ENCODE results near the gene PKM.
"Not testable (repeated sequence)": the region's sequence is repeated elsewhere in the genome, so short reads cannot be mapped to it uniquely, and the experiment has no call there.

DNA sequence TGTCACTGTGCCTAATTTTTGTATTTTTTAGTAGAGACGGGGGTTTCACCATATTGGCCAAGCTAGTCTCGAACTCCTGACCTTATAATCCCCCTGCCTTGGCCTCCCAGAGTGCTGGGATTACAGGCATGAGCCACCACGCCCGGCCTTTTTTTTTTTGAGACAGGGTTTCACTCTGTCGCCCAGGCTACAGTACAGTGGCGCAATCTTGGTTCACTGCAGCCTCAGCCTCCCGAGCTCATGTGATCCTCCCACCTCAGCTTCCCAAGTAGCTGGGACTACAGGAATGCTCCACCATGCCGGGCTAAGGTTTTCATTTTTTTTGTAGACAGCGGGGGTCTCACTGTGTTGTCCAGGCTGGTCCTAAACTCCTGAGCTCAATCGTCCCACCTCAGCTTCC lies 59.0 kb downstream of the PKM start:
- TF ChIP-seq POLR2AphosphoS5 (IDR thresholded peaks at IDR 0.05); EP300 (IDR thresholded peaks at IDR 0.05; ENCODE audit: low read depth): not testable (repeated sequence)
- TF ChIP-seq, protein P1, sequence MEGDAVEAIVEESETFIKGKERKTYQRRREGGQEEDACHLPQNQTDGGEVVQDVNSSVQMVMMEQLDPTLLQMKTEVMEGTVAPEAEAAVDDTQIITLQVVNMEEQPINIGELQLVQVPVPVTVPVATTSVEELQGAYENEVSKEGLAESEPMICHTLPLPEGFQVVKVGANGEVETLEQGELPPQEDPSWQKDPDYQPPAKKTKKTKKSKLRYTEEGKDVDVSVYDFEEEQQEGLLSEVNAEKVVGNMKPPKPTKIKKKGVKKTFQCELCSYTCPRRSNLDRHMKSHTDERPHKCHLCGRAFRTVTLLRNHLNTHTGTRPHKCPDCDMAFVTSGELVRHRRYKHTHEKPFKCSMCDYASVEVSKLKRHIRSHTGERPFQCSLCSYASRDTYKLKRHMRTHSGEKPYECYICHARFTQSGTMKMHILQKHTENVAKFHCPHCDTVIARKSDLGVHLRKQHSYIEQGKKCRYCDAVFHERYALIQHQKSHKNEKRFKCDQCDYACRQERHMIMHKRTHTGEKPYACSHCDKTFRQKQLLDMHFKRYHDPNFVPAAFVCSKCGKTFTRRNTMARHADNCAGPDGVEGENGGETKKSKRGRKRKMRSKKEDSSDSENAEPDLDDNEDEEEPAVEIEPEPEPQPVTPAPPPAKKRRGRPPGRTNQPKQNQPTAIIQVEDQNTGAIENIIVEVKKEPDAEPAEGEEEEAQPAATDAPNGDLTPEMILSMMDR (IDR thresholded peaks at IDR 0.05) = not testable (repeated sequence)

Measured in transverse colon (tissue), 4 donors.